Measurements from ENCODE around the gene POLD4. TPM values are rescaled to one million over a fixed set of nuclear protein-coding genes. Genes with fewer than 3 reads are reported as not detected.

POLD4 gene
- total RNA-seq, 1 donor from 2014 or later: 32.0 TPM

DNA sequence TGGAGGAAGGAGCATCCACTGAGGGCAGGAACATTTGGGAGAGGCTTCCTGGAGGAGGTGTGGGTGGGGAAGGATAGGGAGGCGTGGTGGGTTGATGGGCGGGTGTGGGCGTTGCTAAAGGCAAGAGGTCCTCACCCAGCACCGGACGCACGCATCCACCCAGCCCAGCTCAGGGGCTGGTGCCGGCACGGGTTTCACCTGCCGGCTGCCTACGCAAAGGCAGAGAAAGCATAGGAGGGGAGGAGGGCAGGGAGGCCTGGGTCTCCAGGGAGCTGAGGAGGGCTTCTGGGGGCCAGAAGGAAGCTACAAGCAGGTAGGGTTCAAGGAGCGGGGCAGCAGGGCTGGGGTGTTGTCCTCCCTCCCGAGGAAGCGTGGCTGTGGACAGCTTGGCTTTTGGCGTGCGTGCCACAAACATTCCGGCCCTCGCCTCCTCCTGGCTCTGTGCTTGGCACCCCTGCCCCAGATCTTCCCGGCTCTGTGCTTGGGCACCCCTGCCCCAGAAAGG, 42.2 kb downstream of the POLD4 start:
- Mint-ChIP-seq H3K4me3 (no peak overlapping the region), H3K36me3 (peaks cover 1% of the 10 kb centered on the region), H3K4me1 (peaks cover 6% of the 10 kb centered on the region), H3K27me3 (ENCODE audit: low read depth) (no peaks in the 10 kb centered on the region), H3K9me3 (no peaks in the 10 kb centered on the region), H3K27ac (no peak overlapping the region)
- no peak for DNase-seq (ENCODE audit: low spot score in 2 of 2, unreplicated experiment in 2 of 2)
- TF ChIP-seq, protein P1, sequence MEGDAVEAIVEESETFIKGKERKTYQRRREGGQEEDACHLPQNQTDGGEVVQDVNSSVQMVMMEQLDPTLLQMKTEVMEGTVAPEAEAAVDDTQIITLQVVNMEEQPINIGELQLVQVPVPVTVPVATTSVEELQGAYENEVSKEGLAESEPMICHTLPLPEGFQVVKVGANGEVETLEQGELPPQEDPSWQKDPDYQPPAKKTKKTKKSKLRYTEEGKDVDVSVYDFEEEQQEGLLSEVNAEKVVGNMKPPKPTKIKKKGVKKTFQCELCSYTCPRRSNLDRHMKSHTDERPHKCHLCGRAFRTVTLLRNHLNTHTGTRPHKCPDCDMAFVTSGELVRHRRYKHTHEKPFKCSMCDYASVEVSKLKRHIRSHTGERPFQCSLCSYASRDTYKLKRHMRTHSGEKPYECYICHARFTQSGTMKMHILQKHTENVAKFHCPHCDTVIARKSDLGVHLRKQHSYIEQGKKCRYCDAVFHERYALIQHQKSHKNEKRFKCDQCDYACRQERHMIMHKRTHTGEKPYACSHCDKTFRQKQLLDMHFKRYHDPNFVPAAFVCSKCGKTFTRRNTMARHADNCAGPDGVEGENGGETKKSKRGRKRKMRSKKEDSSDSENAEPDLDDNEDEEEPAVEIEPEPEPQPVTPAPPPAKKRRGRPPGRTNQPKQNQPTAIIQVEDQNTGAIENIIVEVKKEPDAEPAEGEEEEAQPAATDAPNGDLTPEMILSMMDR (IDR thresholded peaks at IDR 0.05; ENCODE audit: unreplicated experiment): no peak

DNA sequence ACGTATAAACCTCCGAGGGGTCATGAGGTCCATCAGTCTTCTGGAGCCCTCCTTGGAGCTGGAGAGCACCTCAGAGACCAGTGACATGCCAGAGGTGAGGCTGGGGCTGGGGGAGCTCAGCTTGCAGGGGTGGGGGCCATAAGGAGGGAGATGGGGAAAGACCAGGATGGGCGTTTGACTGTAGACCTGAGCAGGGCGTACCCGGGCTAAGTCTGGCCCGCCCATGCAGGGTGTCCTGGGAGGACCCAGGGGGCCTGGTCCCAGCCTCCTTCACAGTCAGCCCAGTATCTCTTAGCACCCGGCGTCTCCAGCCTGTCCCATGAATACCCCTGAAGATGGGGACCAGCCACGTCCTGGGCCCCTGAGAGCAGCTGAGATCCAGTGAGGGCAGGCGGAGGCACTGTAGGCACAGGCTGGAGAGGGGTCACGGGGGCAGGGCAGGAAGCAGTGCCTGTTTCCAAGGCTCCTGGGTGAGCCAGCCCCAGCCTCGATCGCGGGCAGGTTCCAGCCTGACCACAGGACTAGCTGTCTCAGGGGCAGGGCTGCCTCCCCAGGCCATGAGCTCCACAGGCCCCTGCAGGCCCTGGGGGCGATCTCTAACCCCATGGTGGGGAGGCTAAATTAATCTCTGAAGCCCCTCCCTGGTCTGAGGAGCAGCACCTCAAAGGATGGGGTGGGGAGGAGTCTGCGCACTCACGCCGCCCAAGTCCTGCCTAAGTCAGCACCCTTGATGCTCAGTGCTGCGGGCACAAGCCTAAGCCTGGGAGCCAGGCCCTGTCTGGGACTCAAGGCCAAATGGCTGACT, 42.9 kb downstream of the POLD4 start:
- H3K4me1 Mint-ChIP-seq: peaks cover 6% of the 10 kb centered on the region
- H3K27ac Mint-ChIP-seq: no peak overlapping the region
- H3K27me3 Mint-ChIP-seq (ENCODE audit: low read depth): no peaks in the 10 kb centered on the region
- peaks cover 5% of the 10 kb centered on the region for H3K36me3 Mint-ChIP-seq
- no peaks in the 10 kb centered on the region for H3K9me3 Mint-ChIP-seq
- TF ChIP-seq, protein P1 (IDR thresholded peaks at IDR 0.05; ENCODE audit: unreplicated experiment): no peak
- no peak for DNase-seq (ENCODE audit: low spot score in 2 of 2, unreplicated experiment in 2 of 2)
- H3K4me3 Mint-ChIP-seq: no peak overlapping the region

DNA sequence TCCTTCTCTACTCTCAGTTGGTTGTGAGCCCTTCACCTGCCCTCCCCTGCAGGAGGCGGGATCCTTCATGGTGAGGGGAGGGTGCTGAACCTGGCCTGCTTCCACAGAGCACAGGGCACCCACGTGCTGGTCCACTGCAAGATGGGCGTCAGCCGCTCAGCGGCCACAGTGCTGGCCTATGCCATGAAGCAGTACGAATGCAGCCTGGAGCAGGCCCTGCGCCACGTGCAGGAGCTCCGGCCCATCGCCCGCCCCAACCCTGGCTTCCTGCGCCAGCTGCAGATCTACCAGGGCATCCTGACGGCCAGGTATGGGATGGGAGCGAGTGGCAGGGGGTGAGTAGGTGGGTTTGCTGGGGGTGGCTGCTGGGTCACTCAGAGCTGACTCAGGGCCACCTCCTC, 43.7 kb downstream of the POLD4 start:
- Mint-ChIP-seq H3K27ac (no peak overlapping the region), H3K4me1 (peaks cover 9% of the 10 kb centered on the region), H3K4me3 (no peak overlapping the region), H3K27me3 (ENCODE audit: low read depth) (no peaks in the 10 kb centered on the region), H3K9me3 (no peaks in the 10 kb centered on the region), H3K36me3 (peaks cover 5% of the 10 kb centered on the region)
- no peak for DNase-seq (ENCODE audit: low spot score in 2 of 2, unreplicated experiment in 2 of 2)
- TF ChIP-seq, protein P1 (IDR thresholded peaks at IDR 0.05; ENCODE audit: unreplicated experiment): no peak

DNA sequence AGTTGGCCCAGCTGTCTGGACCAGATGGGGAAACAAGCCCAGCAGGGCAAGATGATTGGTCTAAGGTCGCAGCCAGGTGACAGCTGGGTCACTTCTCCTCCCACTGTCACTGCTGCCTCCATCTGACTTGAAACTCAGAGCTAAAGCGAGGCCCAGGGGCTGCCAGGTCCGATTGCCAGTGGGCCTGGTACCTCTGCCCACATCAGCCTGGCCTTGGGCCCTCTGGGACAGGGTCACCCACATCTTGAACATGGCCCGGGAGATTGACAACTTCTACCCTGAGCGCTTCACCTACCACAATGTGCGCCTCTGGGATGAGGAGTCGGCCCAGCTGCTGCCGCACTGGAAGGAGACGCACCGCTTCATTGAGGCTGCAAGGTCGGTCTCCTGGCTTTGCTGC, 44.2 kb downstream of the POLD4 start:
- Mint-ChIP-seq H3K27me3 (ENCODE audit: low read depth) (no peaks in the 10 kb centered on the region), H3K27ac (no peak overlapping the region), H3K4me3 (no peak overlapping the region), H3K36me3 (peaks cover 5% of the 10 kb centered on the region), H3K9me3 (no peaks in the 10 kb centered on the region), H3K4me1 (peaks cover 14% of the 10 kb centered on the region)
- DNase-seq (ENCODE audit: low spot score in 2 of 2, unreplicated experiment in 2 of 2): no peak
- TF ChIP-seq, protein P1 (IDR thresholded peaks at IDR 0.05; ENCODE audit: unreplicated experiment): no peak

DNA sequence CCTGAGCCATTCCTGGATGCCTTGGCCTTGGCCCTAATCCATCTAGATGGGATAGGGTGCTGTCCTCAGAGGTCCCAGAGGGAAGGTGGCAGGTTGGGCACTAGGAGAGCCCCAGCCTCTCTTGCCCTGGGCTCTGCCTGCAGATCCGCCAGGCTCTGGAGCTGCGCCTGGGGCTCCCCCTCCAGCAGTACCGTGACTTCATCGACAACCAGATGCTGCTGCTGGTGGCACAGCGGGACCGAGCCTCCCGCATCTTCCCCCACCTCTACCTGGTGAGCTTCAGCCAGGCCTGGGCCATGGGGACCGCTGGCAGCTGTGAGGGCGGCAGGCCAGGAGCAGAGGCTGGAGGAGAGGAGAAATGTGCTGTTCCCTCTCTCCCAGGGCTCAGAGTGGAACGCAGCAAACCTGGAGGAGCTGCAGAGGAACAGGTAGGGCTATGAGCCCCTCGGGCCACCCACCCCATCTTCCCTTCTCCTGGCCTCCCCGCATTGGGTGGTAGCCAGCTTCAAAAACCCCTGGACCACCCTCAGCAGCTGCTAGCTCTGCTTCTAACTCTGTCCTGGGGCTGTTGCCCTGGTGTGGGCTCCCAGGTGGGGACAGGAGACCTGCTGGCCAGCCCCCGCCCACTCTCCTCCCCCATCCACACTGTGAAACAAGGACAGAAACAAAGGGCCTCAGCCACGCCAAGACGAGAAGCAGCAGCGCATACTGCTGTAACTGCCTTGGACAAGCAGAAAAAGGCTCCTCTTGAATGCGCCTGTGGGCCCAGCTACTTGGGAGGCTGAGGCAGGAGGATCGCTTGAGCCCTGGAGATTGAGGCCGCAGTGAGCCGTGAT, 45.1 kb downstream of the POLD4 start:
- H3K27me3 Mint-ChIP-seq (ENCODE audit: low read depth): no peaks in the 10 kb centered on the region
- no peak for DNase-seq (ENCODE audit: low spot score in 2 of 2, unreplicated experiment in 2 of 2)
- H3K4me1 Mint-ChIP-seq: peaks cover 16% of the 10 kb centered on the region
- H3K9me3 Mint-ChIP-seq: no peaks in the 10 kb centered on the region
- TF ChIP-seq, protein P1 (IDR thresholded peaks at IDR 0.05; ENCODE audit: unreplicated experiment): no peak
- no peak overlapping the region for H3K27ac Mint-ChIP-seq
- no peak overlapping the region for H3K4me3 Mint-ChIP-seq
- H3K36me3 Mint-ChIP-seq: peaks cover 5% of the 10 kb centered on the region

Measured in mesothelial cell of epicardium (in vitro differentiated cells).